AG04449 (cell line): ENCODE data around the gene CGB8.
"Not testable (repeated sequence)": the region's sequence is repeated elsewhere in the genome, so short reads cannot be mapped to it uniquely, and the experiment has no call there.

Experiments
- CTCF ChIA-PET: fragments of 350-600 bp; formaldehyde crosslinking; extraction: SDS; loops from one replicate; lab custom pipeline; 2021; ENCODE audit warnings: antibody characterized with exemption; lab: Yijun Ruan, JAX
- POLR2A ChIA-PET: fragments of 400-600, 350-600 bp; formaldehyde crosslinking; extraction: SDS; loops from one replicate; lab custom pipeline; 2020; ENCODE audit warnings: antibody characterized with exemption, inconsistent platforms; lab: Yijun Ruan, JAX
- DNase-seq: peaks from one replicate; pipeline ENCODE4 v3.0.0-alpha.2; 2010; ENCODE audit warnings: low read depth, low spot score
- H3K4me3 ChIP-seq: 2 replicates; pipeline ENCODE4 v1.5.1; 2011; ENCODE audit warnings: low read depth, mild to moderate bottlenecking, control low read depth, low read length
- TF ChIP-seq, protein P1 (sequence below): IDR thresholded peaks from one replicate; pipeline ENCODE4 v1.5.1; 2011; ENCODE audit warnings: mild to moderate bottlenecking, moderate library complexity, low read length, control low read depth, inconsistent platforms; ENCODE audit not compliant: insufficient read depth; ENCODE audit errors: missing control alignments

Gene CGB8

DNA sequence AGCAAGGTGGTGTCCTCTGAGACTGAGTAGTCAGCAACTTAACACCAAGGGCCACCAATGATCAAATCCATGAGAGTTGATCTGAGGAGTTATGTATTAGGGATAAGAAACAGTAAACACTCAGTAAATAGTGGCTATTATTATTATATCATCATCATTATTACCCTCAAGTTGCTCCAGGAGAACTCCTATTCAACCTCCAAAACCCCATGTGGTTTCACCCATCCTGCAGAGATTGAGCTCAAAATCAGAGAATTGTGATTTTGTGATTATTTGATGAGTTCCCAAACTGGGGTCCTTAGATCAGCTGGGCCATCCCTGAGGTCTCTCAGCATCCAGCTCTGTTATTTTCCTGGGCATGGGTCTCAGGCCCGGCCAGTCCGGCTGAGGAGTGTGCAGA lies 12.1 kb upstream of the CGB8 start:
- TF ChIP-seq, protein P1, sequence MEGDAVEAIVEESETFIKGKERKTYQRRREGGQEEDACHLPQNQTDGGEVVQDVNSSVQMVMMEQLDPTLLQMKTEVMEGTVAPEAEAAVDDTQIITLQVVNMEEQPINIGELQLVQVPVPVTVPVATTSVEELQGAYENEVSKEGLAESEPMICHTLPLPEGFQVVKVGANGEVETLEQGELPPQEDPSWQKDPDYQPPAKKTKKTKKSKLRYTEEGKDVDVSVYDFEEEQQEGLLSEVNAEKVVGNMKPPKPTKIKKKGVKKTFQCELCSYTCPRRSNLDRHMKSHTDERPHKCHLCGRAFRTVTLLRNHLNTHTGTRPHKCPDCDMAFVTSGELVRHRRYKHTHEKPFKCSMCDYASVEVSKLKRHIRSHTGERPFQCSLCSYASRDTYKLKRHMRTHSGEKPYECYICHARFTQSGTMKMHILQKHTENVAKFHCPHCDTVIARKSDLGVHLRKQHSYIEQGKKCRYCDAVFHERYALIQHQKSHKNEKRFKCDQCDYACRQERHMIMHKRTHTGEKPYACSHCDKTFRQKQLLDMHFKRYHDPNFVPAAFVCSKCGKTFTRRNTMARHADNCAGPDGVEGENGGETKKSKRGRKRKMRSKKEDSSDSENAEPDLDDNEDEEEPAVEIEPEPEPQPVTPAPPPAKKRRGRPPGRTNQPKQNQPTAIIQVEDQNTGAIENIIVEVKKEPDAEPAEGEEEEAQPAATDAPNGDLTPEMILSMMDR, result no peak
- no peak for DNase-seq
- no peak overlapping the region for H3K4me3 ChIP-seq
- ChIA-PET POLR2A (no interaction called here), CTCF (interaction anchor here (1.1 to 5.0 kb wide), 6 partner anchors 9 to 85 kb away, joined by 3 to 46 read pairs (median 9); partner anchors contain the start of genes GYS1 and RUVBL2)

DNA sequence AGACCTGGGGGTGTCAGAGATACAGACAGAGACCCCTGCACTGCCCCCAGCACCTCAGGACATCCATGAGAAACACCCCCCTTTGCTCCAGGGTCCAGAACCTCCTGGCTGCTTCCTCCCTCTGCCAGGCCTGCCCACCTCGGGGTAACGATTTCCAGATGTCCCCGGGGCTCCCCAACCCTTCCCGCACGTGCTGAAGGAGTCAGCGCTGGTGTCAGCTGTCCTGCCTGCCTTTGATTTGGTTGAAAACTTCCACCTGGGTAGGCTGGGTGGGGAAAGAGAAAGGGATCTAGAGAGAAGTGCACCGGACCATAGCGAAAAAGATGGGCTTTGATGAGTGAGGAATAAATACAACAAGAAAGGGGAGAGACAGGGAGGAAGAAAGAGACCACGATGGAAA lies 10.1 kb upstream of the CGB8 start:
- no peak for DNase-seq
- ChIA-PET CTCF (interaction anchor here (0.9 to 5.0 kb wide), 4 partner anchors 15 to 66 kb away, joined by 3 to 46 read pairs (median 22); partner anchors contain the start of genes GYS1 and RUVBL2), POLR2A (no interaction called here)
- TF ChIP-seq, protein P1, result no peak
- H3K4me3 ChIP-seq, result no peak overlapping the region

DNA sequence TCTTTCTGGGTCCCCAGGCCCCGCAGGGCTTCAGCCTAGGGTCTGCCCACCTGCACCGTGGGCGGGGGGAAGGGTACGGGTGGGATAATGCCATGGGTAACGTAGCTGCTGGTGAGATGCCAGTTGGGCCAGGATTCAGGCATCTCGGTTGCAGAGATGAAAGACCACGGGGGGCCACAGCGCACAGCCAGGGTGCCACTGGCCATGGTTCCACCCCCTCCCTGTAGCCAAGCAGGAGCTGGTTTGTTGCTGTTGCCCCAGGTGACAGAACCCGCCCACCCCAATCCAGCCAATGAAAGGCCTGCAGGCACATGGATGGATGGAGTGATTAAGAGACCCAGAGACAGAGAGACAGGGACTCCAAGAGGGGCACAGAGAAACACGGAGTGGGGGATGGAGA lies 9.7 kb upstream of the CGB8 start:
- CTCF ChIA-PET, result interaction anchor here (1.0 to 5.0 kb wide), 7 partner anchors 10 to 66 kb away, joined by 3 to 46 read pairs (median 5); partner anchors contain the start of genes GYS1 and RUVBL2
- POLR2A ChIA-PET, result interaction anchor here (1.3 kb wide), 1 partner anchor 67 kb away, joined by 6 read pairs; no protein-coding TSS in a partner anchor
- TF ChIP-seq, protein P1, result no peak
- DNase-seq, result no peak
- no peak overlapping the region for H3K4me3 ChIP-seq

DNA sequence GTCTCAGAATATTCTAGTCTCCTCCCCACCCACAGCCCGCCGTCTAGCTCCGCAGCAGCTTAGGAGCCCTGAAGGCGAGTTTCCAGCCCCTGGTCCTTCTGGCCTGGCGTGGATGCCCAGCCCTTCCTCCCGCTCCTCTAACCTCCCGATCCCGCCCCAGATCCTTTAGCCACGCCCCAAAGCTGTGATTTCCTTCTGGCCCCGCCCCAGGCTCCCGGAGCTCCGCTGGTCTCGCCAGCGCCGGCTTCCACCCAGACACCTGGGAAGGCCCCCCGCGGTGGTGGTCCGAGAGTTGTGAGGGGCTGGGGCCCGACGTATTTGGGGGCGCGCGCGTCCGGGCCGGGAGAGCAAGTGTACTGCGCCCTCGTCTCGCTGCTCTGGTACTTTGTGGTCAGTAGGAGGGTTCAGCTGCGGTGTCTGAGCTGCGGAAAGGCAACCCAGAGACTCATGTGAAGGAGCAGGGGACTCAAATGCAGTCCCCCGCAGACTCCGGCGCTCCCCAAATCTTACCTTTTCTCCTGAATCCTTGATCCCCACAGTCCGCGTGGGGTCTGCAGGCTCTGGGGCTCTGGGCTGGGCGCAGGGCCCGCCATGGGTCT lies 8.8 kb upstream of the CGB8 start, which contains the start of gene CGB7:
CGB7 (minus strand) TSS at position 114 of the 599 bp plus-strand sequence. CDS start 2,374 bp downstream, outside the sequence.
- POLR2A ChIA-PET, result interaction anchor here (0.9 to 1.3 kb wide), 3 partner anchors 39 to 66 kb away, joined by 3 to 7 read pairs (median 6); no protein-coding TSS in a partner anchor
- CTCF ChIA-PET, result interaction anchor here (1.0 to 5.0 kb wide), 7 partner anchors 11 to 65 kb away, joined by 3 to 46 read pairs (median 5); partner anchors contain the start of genes GYS1, KCNA7 and RUVBL2
- H3K4me3 ChIP-seq, result peak within 1 kb of the TSS; percentile 66
- TF ChIP-seq, protein P1, result no peak
- DNase-seq, result no peak

DNA sequence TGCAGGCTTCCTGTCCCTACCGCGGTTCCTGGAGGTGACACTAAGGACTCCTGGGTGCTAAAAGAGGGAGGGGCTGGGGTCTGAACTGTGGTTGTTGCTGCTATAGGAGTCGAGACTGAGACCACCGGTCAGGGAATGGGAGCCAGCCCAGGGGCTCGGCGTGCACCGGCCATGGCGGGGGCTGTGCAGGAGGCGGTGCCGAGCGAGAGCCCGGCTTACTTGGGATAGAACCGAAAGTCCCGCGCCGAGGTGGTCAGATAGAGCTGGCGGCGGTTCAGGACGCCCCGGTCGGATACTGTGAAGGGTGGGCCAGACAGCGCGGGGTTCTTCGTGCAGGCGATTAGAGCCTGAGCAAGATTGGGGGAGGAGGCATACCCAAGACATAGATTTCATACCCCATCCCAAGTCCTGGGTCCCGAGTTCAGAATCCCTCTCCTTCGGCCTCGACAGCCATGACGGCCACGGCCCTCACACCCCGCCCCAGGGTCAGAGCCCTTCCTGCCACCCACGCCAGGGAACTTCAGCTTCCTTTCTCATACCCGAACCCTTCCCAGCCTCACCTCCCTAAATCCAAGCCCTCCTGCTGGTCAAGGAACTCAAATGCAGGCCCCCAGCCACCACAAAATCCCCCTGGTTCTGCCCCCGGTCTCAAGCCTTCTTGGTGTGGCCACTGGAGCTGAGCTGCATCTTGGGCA lies 8.1 kb upstream of the CGB8 start:
- peak overlapping the region; percentile 66 for H3K4me3 ChIP-seq
- POLR2A ChIA-PET, result interaction anchor here (0.9 to 1.6 kb wide), 7 partner anchors 9 to 65 kb away, joined by 3 to 7 read pairs (median 4); partner anchors contain the start of genes GYS1 and RUVBL2
- CTCF ChIA-PET, result interaction anchor here (0.7 to 5.0 kb wide), 11 partner anchors 8 to 151 kb away, joined by 3 to 46 read pairs (median 5); partner anchors contain the start of genes GYS1, KCNA7 and RUVBL2
- not testable (repeated sequence) for DNase-seq

DNA sequence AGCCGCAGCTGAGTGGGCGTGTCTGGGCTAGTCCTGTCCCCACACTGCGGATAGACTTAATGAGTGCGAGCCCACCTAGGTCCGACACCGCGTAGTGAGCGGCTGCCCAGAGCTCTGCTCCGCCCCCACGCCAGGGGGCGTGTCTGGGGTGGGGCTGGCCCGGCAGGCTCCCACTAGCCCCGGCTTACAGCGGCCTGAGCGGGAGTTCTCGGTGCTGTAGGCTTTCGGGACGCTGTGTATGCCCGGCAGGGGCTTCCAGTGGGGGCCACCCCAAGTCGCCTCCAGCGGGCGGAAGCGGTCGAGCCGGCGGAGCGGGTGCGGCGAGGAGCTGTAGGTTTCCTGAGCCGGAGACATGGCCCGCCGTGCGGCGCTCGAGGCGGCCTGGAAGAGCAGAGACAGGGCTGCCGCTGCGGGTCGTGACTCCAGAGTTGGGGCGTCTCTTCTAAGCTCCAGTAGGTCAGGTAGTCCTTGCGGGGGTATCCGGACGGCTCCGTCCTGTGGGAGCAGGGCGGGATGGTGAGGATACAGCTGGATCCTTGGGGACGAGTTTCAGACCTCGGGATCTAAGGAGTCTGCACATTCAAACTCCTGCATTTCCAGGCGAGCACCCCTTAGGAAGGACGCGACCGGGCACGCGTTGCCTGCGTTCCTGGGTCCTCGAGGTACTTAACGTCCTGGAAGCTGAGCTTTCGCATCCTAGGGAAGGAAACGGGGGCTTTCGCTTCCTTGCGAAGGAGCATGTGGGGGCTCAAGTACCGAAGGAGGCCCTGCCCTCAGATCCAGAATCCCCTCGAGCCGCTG lies 7.4 kb upstream of the CGB8 start:
- ChIA-PET POLR2A (interaction anchor here (0.6 to 1.6 kb wide), 5 partner anchors 9 to 64 kb away, joined by 4 to 5 read pairs (median 4); partner anchors contain the start of genes GYS1 and RUVBL2), CTCF (interaction anchor here (0.7 to 4.4 kb wide), 10 partner anchors 9 to 170 kb away, joined by 3 to 26 read pairs (median 4); partner anchors contain the start of genes GYS1, KCNA7 and RUVBL2)
- DNase-seq, result no peak
- TF ChIP-seq, protein P1, result peak; percentile 46
- H3K4me3 ChIP-seq, result peak overlapping the region; percentile 66

DNA sequence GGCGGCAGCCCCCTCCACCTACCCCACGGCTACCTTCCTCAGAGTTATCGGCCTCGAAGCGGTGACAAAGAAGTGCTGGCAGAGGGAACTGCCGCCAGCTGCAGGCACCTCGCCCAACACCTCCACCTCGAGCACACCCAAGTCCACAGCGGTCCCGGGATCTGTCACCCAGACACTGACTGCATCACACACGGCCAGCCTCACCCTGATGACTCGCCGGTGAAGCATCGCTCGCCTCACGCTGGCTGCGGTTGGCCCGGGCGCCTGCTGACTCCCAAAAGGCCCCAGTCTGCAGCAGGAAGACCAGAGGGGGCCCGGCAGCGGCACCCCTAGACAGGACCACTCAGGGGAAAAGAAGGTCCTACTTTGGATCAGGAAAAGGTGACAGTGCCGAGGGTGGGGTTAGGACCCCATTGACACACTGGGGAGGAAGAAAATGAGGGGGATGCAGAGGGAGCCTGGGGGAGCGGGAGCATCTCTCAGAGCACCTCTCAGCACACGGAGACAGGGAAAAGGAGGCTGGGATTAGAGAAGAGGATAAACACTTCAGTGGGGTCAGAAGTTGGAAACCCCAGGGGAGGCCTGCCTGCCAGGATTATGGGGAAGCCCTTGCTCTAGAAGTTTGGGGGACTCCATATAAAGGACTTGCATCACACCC lies 1.6 kb upstream of the CGB8 start:
- H3K4me3 ChIP-seq, DNase-seq, POLR2A ChIA-PET, CTCF ChIA-PET: not testable (repeated sequence)

DNA sequence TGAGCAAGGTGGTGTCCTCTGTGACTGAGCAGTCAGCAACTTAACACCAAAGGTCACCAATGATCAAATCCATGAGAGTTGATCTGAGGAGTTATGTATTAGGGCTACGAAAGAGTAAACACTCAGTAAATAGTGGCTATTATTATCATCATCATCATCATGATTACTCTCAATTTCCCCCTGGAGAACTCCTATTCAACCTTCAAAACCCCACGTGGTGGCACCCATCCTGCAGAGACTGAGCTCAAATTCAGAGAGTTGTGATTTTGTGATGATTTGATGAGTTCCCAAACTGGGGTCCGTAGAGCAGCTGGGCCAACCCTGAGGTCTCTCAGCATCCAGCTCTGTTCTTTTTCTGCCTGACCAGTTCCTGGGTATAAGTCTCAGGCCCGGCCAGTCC lies 923 bp upstream of the CGB8 start:
- POLR2A ChIA-PET, H3K4me3 ChIP-seq, DNase-seq, CTCF ChIA-PET: not testable (repeated sequence)
